Measurements from ENCODE around the gene PIM1. TPM values are rescaled to one million over a fixed set of nuclear protein-coding genes. Genes with fewer than 3 reads are reported as not detected.
A peak's percentile ranks its signal among the peaks of the same experiment; 100 is the strongest.

PIM1 gene
- total RNA-seq, 1 donor, result 8.7 TPM

- no peak overlapping the region for H3K4me3 ChIP-seq (ENCODE audit: low read depth, low read length)
- DNase-seq (ENCODE audit: low read depth), result peak; percentile 97
- no peak for TF ChIP-seq CTCF (IDR thresholded peaks at IDR 0.05; ENCODE audit: insufficient read depth, low read length)
Measured at GRCh38 chr6:37160922-37161778, 8.8 kb upstream of the PIM1 start.

GRCh38 chr6:37162740-37163139 is 7.2 kb upstream of the PIM1 start:
- no peak for DNase-seq (ENCODE audit: low read depth)
- H3K4me3 ChIP-seq (ENCODE audit: low read depth, low read length), result no peak overlapping the region
- TF ChIP-seq CTCF (IDR thresholded peaks at IDR 0.05; ENCODE audit: insufficient read depth, low read length), result no peak

GRCh38 chr6:37168163-37168758 is 1.7 kb upstream of the PIM1 start:
- no peak for TF ChIP-seq CTCF (IDR thresholded peaks at IDR 0.05; ENCODE audit: insufficient read depth, low read length)
- peak overlapping the region; percentile 56 for H3K4me3 ChIP-seq (ENCODE audit: low read depth, low read length)
- DNase-seq (ENCODE audit: low read depth), result no peak

- TF ChIP-seq CTCF (IDR thresholded peaks at IDR 0.05; ENCODE audit: insufficient read depth, low read length), result no peak
- H3K4me3 ChIP-seq (ENCODE audit: low read depth, low read length), result peak overlapping the region; percentile 56
- DNase-seq (ENCODE audit: low read depth), result no peak
Measured at GRCh38 chr6:37168811-37169495, 999 bp upstream of the PIM1 start.

GRCh38 chr6:37170273-37171200 is 585 bp downstream of the PIM1 start:
- peak overlapping the region; percentile 96 for H3K4me3 ChIP-seq (ENCODE audit: low read depth, low read length)
- TF ChIP-seq CTCF (IDR thresholded peaks at IDR 0.05; ENCODE audit: insufficient read depth, low read length), result peak; percentile 36
- no peak for DNase-seq (ENCODE audit: low read depth)

Measured in fibroblast of the aortic adventitia (primary cell).